IMR-90 (cell line): ENCODE results near the gene UBE2O. TPM values are rescaled to one million over a fixed set of nuclear protein-coding genes. Genes with fewer than 3 reads are reported as not detected.

Experiments used
- SMC3 ChIP-seq: fragments of 150-350 bp; IDR thresholded peaks from 2 replicates; pipeline ENCODE4 v1.6.1; 2016; ENCODE audit warnings: low read depth, mild to moderate bottlenecking, antibody characterized with exemption, low read length, moderate library complexity
- polyA plus RNA-seq, 3 experiments: library from polyadenylated mRNA; depleted of rRNA; stranded (reverse); fragments of >200 nt; gene quantifications; 2 replicates each; pipeline ENCODE4 v1.2.3, GENCODE V29; 2012; ENCODE audit warnings: low replicate concordance in 1 of 3
- total RNA-seq: library from RNA; depleted of rRNA; stranded (reverse); fragments of >200 nt; gene quantifications from 2 replicates; pipeline ENCODE4 v1.2.3, GENCODE V29; 2012
- TF ChIP-seq, protein P1 (sequence below): fragments of 150-350 bp; IDR thresholded peaks from 2 replicates; pipeline ENCODE4 v1.6.1; 2016; ENCODE audit warnings: low read depth, mild to moderate bottlenecking, low read length, moderate library complexity, borderline replicate concordance

Gene UBE2O
- total and polyA plus RNA-seq, 2 of the 4 experiments (the other 2 are of a cell fraction): 17.6 TPM

DNA sequence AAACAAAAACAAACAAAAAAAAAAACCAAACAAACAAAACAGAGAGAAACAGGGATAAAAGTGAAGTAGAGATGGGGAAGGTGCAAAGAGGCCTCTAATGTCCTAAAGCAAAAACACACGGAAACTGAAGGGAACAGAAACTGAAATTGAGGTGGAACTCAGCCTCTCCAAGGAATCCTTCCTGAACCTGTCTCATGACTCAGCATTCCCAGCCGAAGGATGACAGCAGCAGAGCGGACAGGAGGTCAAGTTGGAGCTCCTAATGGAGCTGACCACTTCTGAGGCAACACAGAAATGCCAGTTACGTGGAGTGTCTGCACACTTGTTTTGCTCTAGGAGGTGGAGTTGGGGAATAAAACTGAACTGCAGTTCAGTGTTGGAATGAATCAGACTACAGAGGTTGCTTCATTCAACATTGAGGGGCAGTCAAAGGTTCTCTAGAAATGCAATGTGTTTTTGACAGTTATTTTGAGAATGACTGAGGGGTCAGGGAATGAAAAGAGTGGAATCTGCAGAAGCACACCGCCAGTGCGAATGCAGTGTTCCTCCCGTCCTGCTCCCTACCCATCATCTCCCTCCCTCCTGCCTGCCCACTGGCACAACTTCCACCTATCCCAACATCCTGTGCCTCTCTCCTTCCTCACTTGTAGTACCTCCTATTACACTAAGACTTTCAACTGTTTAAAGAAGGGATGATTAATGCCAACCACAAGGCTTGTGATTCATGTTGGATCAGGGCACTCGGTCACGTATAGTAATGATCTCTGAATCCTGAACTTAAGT, 6.3 kb downstream of the UBE2O start (continued):
- TF ChIP-seq, protein P1, sequence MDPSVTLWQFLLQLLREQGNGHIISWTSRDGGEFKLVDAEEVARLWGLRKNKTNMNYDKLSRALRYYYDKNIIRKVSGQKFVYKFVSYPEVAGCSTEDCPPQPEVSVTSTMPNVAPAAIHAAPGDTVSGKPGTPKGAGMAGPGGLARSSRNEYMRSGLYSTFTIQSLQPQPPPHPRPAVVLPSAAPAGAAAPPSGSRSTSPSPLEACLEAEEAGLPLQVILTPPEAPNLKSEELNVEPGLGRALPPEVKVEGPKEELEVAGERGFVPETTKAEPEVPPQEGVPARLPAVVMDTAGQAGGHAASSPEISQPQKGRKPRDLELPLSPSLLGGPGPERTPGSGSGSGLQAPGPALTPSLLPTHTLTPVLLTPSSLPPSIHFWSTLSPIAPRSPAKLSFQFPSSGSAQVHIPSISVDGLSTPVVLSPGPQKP: no peak
- no peak for TF ChIP-seq SMC3
